Tibial nerve (tissue), 4 donors: ENCODE measurements around the gene SIAH2.

ENCODE experiments used
- CTCF ChIP-seq, 5 experiments: fragments of 200-600 bp in 3 of 5; fragments of 450-650 bp in 2 of 5; sonication (generic) in 3 of 5; IDR thresholded peaks; one replicate each; pipeline ENCODE4 v1.5.1; 2016 to 2019; ENCODE audit warnings: antibody characterized with exemption in 5 of 5, mild to moderate bottlenecking in 3 of 5, moderate library complexity in 2 of 5
- EP300 ChIP-seq, 2 donors: sonication (generic); formaldehyde crosslinking; IDR thresholded peaks; one replicate each; pipeline ENCODE4 v1.6.1; 2017; ENCODE audit warnings: antibody characterized with exemption in 2 of 2, mild to moderate bottlenecking in 1 of 2
- POLR2A ChIP-seq, 2 donors: fragments of 450-650 bp; IDR thresholded peaks; one replicate each; pipeline ENCODE4 v1.6.1; 2017; ENCODE audit warnings: antibody characterized with exemption in 2 of 2, mild to moderate bottlenecking in 2 of 2, moderate library complexity in 2 of 2

- TF ChIP-seq CTCF (IDR thresholded peaks at IDR 0.05) (no peak), EP300 (IDR thresholded peaks at IDR 0.05) (no peak), POLR2A (IDR thresholded peaks at IDR 0.05) (no peak)
Measured at GRCh38 chr3:150789451-150789850, 26.5 kb upstream of the SIAH2 start.
